ENCODE data around the gene OR2W3.
A peak's percentile ranks its signal among the peaks of the same experiment; 100 is the strongest.

OR2W3 gene

DNA sequence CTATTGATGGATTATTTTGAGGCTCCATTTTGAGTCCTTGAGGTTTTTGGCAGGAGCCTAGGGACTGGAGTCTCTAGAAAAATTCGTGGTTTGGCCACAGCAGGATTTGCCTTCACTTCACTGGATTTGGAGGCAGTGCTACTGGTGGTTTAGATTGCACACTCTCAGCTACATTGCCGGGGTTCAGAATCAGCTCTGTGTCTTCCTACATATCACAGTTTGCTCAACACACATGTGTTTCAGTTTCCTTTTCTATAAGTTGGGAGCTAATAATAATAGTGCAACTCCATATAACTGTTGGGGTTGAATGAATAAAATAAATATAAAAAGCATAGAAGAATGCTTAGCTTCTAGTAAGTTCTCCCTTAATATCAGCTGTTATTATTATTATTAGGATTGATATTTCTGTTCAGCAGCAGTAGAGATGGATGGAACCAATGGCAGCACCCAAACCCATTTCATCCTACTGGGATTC is at the start of gene OR2W3:
Gene OR2W3 (plus strand): TSS at position 425 of the 475 bp plus-strand sequence. CDS start 0 bp downstream, at position 425.
- DNase-seq (ENCODE audit: low read depth) = no peak

DNA sequence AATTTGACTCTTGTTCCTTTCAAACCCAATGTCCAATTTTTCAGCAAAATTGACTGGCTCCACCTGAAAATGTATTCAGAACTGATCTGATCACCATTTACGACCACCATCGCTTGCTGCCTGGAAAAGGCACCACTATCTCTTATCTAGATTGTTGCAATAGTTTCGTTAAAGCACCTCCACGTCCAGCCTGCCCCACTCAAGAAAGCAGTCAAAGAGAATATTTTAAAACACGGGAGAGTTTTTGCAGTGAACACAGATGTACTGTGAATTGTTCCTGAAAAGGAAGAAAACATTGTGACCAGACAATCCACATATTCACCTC is 49.7 kb upstream of the OR2W3 start:
- no peak for DNase-seq (ENCODE audit: low read depth)

DNA sequence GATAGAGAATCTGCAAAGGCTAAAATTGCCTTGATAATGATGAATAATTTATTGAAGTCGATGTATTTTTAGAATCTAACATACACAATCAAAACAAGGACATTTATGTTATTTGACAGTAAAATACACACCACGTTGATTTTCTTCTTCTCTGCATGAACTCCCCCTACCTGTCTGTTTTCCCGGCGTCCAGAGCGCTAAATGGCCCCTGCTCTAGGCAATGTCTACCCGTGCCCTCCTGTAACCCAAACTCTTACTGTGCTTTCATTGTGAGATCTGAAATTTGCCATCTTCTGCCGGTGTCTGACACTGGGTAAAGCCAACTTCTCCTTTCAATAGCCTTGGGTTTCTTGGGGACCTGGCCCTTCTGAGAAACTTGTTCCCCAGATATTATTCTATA is 47.0 kb upstream of the OR2W3 start:
- DNase-seq (ENCODE audit: low read depth) = no peak

DNA sequence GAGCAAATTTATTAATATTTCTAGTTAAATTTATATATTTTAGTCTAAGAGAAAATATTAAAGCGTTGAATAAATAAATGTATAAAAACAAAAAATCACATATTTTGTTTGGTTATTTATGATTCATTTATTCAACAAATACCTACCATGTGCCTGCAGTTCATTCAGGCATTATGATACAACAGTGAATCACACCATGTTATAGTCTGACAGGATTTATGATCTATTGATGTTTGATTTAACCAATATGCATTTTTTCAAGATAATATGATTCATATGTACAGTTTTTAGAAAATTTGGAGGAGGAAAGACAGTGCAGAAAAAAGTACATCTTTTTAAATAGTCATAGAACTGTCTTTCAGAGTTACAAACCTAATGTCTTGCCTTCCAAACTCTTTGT is 45.8 kb upstream of the OR2W3 start:
- no peak for DNase-seq (ENCODE audit: low read depth)

DNA sequence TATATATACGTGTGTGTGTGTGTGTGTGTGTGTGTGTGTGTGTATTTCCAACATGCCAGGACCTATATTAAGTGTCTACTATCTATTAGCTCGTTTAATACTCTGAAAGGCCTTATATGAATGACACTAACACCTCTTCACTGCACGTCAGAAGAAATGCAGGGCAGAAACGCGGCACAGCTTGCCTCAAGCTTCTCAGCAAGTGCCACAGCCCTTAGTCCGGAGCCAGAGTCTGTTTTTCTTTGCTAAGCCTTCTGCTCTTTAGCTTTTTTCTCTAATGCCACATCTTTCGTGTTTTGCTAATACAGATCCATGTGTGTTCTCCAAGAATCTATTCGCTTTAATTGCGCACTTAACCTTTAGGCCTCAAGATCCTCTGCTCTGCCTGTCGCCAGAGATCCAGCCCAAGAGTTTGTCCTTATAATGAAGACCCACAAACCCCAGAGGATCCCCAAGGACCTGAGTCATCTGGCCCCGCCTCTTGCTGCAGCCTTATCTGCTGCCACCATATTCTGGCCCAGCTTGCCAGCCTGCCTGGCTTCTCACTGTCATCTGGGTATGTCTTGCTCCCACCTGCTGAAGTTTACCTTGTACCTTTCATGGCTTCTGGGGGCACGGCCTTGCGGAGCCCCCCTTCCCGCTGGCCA is 40.4 kb upstream of the OR2W3 start:
- no peak for DNase-seq (ENCODE audit: low read depth)

DNA sequence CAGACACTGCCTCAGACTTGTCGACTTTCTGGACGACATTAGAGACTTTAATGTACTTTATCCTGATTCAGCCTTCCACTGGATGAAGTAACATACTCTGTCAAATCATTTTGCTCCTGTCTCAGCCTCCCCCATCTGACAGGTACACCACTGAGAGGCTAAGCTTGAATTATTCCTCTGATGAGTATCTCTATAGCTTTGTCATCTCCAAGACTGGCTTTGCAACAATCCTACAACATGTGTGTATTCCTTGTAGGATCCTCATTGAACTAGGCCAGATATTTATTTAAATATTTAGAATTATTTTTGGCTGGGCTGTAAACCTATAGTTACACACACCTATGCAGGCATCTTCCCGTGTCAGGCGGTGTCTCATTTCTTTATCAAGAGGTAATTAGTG is 39.5 kb upstream of the OR2W3 start:
- DNase-seq (ENCODE audit: low read depth) = no peak

DNA sequence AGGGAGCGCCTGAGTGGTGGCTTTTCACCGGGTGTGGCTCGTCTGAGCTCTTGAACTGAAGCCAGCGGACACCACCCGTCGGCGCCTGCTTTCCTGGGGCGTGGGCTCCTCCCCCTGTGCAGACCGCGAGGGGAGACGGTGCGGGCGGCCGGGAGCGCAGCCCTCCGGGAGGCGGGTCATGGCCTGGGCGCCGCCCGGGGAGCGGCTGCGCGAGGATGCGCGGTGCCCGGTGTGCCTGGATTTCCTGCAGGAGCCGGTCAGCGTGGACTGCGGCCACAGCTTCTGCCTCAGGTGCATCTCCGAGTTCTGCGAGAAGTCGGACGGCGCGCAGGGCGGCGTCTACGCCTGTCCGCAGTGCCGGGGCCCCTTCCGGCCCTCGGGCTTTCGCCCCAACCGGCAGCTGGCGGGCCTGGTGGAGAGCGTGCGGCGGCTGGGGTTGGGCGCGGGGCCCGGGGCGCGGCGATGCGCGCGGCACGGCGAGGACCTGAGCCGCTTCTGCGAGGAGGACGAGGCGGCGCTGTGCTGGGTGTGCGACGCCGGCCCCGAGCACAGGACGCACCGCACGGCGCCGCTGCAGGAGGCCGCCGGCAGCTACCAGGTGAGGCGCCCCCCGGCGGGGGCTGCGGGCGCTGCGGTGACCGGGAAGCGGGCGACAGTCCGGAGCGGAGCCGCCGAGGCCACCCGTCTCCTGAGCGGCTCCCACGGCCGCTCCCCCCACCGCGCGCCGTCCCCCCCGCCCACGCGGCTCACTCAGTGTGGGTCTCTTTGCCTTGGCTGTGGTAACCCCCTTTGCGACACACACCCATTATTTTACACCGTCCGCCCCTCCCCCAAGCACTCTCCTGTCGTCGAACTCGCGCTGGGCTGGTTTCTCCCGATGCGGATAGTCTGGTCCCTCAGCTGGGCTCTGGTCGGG is 38.1 kb upstream of the OR2W3 start, which contains the start of gene TRIM58:
Gene TRIM58 (plus strand): TSS at position 119 of the 916 bp plus-strand sequence. CDS start 60 bp downstream, at position 179.
- DNase-seq (ENCODE audit: low read depth) = no peak

DNA sequence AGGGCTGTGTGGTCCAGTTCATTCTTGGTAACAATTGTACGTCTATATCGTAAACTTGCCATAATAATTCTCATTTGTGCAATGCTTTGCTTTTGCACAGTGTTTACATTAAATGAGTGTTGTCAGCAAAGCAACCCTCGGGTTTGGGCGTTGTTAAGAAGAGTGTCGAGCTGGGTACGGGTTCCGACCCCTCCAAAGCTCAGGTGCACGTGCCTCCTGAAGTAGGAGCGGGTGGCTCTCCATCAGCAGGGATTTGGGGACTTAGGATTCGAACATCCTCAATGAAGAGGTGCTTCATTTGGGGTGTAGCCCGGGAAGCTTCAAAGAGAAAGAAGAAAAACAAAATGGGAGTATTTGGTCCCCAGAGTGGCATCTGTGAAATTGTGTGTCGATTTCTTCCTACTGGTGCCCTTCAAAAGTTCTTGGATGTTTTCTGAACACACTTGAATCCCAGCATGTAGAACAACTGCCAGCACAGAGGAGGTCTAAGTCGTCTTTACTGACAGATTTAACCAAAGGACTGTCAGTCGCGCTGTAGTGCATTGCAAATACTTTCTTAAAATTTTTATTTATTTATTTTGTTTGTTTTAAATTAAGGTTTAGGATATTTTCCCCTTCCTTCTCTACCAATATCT is 37.3 kb upstream of the OR2W3 start:
- no peak for DNase-seq (ENCODE audit: low read depth)

DNA sequence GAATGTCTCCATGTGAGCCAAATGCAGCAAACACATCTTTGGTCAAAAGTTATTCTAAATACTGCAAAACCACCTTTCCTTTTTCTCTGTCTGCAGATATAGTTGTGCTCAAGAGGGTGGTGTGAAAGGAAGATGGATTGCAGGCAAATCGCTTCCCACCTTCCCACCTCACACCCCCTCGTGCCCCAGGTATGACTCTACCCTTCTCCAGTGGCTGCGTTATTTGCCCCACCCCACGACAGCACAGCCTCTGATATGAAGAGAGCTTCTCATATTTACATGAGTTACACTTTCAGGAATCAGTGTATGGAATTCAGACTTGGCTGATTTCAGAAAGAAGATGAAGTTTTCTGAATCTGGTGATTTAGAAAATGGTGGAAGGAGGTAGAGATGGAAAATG is 32.6 kb upstream of the OR2W3 start:
- DNase-seq (ENCODE audit: low read depth) = no peak

DNA sequence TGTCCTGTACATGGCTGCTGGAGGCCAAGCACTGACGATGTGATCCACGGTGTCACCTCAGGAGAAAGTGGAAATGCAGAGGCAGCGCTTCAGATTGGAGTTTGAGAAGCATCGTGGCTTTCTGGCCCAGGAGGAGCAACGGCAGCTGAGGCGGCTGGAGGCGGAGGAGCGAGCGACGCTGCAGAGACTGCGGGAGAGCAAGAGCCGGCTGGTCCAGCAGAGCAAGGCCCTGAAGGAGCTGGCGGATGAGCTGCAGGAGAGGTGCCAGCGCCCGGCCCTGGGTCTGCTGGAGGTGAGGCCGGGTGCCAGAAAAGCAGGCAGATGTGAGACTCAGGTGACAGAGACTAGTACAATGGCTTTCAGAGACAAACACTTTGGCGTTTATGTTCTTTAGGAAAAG is 30.7 kb upstream of the OR2W3 start:
- DNase-seq (ENCODE audit: low read depth) = no peak

DNA sequence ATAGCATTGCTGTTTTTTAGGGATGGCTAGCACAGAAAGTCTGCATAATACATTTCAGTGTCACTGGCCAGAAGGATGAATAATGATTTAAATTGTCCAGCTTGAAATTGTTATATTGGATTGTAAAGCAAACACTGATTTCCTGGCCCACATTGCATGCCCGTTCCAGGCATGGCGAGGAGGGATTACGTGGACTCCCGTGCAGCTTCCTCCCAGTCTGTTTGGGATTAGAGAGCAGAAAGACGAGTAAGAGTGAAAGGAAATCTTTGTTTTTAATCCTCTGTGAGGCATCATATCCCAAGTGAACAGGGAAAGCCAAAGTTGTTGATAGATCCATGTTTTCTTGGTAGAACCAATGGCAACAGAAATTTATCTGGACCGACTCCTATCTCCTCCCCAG is 30.0 kb upstream of the OR2W3 start:
- no peak for DNase-seq (ENCODE audit: low read depth)

DNA sequence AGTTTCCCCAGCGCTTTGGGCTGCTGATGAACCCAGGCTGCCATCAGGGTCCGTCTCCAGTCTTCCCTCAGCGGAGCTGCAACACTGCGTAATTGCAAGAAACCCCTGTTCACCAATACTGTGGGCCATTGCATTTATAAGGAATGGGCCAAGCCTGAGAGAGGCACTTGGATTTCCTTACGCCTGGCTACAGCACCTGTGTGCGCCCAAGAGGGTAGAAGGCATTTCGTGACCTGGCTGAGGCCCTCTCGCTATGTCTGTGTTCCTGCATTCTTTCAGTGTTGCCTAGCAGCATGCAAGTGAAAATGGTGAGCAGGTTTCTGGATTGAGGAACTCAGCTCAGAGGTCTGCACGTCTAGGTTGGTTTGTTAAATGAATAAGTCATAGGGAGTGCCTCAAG is 12.0 kb upstream of the OR2W3 start:
- DNase-seq (ENCODE audit: low read depth) = no peak

DNA sequence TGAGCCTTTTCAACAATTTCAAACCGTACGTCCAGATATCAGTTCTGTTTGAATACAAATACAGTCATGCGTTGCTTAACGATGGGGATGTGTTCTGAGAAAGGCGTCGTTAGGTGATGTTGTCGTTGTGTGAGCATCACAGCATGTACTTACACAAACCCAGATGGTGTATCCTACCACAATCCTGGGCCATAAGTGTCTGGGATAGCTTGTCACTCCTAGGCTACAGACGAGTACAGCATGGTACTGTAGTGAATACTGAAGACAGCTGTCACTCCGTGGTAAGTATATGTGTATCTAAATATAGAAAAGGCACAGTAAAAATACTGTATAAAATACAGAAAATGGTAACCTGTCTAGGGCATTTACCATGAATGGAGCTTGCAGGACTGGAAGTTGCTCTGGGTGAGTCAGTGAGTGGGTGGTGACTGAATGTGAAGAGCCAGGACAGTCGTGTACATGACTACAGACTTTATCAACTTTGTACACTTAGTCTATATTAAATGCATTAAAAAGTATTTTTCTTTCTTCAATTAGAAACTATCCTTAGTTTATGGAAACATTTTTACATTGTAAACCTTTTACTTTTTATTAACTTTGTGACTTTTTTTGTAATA is 10.5 kb upstream of the OR2W3 start:
- no peak for DNase-seq (ENCODE audit: low read depth)

DNA sequence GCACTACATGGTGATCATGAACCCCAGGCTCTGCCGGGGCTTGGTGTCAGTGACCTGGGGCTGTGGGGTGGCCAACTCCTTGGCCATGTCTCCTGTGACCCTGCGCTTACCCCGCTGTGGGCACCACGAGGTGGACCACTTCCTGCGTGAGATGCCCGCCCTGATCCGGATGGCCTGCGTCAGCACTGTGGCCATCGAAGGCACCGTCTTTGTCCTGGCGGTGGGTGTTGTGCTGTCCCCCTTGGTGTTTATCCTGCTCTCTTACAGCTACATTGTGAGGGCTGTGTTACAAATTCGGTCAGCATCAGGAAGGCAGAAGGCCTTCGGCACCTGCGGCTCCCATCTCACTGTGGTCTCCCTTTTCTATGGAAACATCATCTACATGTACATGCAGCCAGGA is 589 bp downstream of the OR2W3 start:
- no peak for DNase-seq (ENCODE audit: low read depth)

DNA sequence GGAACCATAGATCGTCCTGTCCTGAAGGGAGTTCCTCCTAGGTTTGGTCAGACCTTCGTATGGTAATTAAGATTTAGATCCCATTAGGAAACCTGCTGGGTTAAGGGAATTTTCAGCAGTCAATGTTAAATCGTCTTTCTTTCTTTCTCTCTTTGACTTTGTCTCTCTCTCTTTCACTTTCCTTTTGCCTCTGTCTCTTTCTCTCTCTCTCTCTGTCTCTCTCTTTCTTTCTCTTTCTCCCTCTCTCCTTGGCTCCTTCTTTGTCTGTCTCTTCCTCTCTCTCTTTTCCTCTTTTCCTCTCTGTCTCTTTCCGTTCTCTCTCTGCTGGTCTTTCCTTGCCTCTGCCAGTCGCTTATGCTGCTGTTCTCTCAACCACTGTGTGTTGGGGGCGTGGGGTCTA is 8.7 kb downstream of the OR2W3 start:
- DNase-seq (ENCODE audit: low read depth) = no peak

DNA sequence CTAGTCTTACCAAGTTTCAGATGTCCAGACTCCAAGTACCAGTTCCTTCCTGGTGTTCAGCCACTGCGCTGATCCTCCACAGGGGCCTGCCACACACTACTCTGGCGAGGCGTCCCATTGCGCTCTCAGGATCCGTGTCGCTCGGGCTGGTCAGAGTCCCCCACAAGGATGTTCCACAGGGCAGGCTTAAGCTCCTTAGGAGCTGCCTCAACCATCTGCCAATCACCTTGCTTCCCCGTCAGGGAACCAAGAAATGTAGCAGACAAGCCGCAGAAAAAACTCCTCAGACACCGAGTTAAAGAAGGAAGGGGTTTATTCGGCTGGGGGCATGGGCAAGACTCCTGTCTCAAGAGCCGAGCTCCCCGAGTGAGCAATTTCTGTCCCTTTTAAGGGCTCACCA is 9.8 kb downstream of the OR2W3 start:
- DNase-seq (ENCODE audit: low read depth) = no peak

DNA sequence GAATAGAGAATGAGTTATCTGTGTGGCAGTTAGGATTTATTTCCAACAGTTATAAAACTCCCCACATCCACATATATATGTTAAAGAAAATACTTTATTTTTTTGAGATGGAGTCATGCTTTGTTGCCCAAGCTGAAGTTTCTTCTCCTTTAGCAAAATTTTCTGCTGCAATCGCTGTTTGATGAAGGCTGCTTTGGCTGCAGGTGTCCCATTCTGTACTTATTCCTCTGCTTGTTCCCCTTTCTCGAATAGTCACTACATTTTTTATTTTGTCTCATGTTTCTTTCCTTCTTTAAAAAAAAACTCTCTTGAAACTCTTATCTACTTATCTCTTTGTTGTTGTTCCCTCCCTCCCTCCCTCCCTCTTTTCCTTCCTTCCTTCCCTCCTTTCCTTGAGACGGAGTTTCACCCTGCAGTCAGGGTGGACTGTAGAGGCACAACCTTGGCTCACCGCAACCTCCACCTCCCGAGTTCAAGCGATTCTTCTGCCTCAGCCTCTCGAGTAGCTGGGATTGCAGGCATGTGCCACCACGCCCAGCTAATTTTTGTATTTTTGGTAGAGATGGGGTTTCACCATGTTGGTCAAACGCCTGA is 10.6 kb downstream of the OR2W3 start:
- no peak for DNase-seq (ENCODE audit: low read depth)

DNA sequence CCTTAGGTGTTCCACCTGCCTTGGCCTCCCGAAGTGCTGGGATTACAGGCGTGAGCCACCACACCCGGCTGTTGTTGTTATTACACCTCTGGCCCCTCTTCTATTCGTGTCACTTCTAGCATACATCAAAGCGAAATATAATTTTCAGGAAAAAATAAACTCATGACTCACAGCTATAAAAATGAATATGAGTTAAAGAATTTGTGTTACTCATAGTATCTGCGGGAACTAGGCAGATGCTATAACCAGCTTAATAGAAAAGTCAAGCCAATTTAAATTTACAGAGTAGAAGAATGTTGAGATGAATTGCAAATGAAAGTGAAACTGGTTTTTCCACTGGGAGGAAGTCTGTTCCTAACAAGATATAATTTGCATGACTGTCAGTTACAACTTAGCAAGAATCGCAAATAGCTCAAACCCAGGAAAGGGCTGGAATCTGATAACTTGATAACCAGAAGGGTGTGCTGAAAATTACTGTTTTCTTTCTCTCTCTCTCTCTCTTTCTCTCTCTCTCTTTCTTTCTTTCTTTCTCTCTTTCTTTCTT is 11.2 kb downstream of the OR2W3 start:
- peak; percentile 7 for DNase-seq (ENCODE audit: low read depth)

DNA sequence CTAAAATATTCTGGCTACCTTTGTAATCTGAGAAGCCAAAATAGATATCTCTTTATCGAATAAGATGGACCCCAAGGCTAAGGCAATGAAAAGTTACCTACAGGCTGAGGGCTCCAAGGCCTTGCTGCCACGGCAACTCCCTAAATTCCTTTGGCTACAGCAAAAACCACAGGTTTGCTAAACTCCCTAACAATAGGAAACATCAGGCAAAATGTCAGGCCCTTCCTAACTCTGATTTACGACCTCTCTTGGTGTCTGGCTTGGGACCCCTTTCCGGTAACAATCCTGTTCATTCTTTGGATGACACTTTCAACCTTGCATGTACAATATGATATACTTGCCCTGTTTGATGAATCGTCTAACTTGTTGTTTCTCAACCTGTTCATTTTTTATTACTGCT is 13.4 kb downstream of the OR2W3 start:
- no peak for DNase-seq (ENCODE audit: low read depth)

DNA sequence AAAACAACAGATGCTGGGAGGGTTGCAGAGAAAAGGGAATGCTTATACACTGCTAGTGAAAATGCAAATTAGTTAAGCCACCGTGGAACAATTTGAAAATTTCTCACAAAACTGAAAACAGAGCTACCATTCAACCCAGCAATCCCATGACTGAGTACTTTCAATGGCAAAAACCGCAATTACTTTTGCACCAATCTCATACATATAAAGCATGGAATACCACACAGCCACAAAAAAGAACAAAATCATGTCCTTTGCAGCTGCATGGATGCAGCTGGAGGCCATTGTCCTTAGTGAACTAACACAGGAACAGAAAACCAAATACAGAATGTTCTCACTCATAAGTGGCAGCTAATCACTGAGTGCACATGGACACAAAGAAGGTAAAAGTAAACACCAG is 18.4 kb downstream of the OR2W3 start:
- DNase-seq (ENCODE audit: low read depth) = no peak

DNA sequence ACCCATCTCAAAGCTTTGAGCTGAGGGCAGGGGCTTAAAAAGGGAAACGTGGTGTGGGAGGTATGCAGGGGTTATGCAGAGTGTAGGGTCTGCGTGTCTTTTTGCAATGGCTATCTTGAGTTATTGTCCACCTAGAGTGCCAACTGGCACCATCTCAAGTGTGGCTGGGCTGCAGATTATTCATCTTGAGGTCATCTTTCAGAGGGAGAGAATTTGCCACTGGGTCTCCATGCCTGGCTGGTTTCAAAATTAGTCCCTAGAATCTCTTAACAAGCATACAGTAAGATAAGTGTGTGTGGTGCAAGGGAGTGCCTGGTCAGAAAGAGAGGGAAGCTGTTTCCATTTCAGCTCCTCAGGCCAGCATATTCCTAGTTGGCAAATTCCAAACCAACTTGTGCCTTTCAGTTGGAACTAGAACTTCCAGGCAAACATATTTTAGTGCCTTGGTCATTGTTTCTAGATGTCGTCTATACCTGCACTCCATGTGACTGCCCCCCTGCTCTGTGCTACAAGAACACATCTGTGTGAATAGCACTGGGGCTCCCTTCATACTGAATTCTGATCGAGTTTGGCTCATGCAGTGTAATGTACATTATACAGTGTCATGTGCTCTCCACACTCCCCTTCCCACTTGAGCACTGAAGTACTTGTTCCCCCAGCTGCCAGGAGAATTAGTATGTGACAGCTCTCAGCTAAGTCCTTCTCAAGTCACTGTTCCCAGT is 19.7 kb downstream of the OR2W3 start:
- DNase-seq (ENCODE audit: low read depth) = no peak
